Measurements from ENCODE around the gene SMC6.

SMC6 gene

GRCh38 chr2:17616405-17616804, 137.2 kb downstream of the SMC6 start:
- no peaks in the 10 kb centered on the region for H3K9me3 ChIP-seq (ENCODE audit: insufficient read depth, low read length, severe bottlenecking)
- no peak overlapping the region for H3K4me2 ChIP-seq (ENCODE audit: insufficient read depth, low read length)
- no peaks in the 10 kb centered on the region for H3K36me3 ChIP-seq (ENCODE audit: insufficient read depth, low read length)
- no peaks in the 10 kb centered on the region for H4K20me1 ChIP-seq (ENCODE audit: insufficient read depth, low read length)
- H3K79me2 ChIP-seq (ENCODE audit: insufficient read depth, low read length): no peaks in the 10 kb centered on the region
- ATAC-seq (ENCODE audit: insufficient read depth, low read depth) (no peak), DNase-seq (no peak)
- no peaks in the 10 kb centered on the region for H3K27me3 ChIP-seq (ENCODE audit: insufficient read depth, low read length, poor library complexity)
- no peak overlapping the region for H3K4me3 ChIP-seq (ENCODE audit: low read depth in 1 of 2, low read length in 2 of 2)
- H2AFZ ChIP-seq (ENCODE audit: low read depth, low read length): no peak overlapping the region
- no peak overlapping the region for H3K27ac ChIP-seq (ENCODE audit: low read length)
- H3K4me1 ChIP-seq (ENCODE audit: insufficient read depth, low read length): no peaks in the 10 kb centered on the region
- H3K9ac ChIP-seq (ENCODE audit: low read depth, low read length): no peak overlapping the region
- TF ChIP-seq EZH2 (IDR thresholded peaks at IDR 0.05; ENCODE audit: borderline replicate concordance, low read depth, low read length, severe bottlenecking) (no peak), CTCF (IDR thresholded peaks at IDR 0.05; ENCODE audit: borderline replicate concordance, extremely low read depth, low read length, poor library complexity, severe bottlenecking) (no peak)

- Histone ChIP-seq H3K4me2 (ENCODE audit: insufficient read depth, low read length) (no peak overlapping the region), H2AFZ (ENCODE audit: low read depth, low read length) (no peak overlapping the region)
Measured at GRCh38 chr2:17615728-17616351, 137.8 kb downstream of the SMC6 start.

GRCh38 chr2:17615147-17615546, 138.5 kb downstream of the SMC6 start:
- DNase-seq: no peak
- no peak overlapping the region for H3K27ac ChIP-seq (ENCODE audit: low read length)

More at GRCh38 chr2:17615728-17616351, 137.8 kb downstream of the SMC6 start:
- Histone ChIP-seq H3K79me2 (ENCODE audit: insufficient read depth, low read length) (no peaks in the 10 kb centered on the region), H3K36me3 (ENCODE audit: insufficient read depth, low read length) (no peaks in the 10 kb centered on the region), H3K9me3 (ENCODE audit: insufficient read depth, low read length, severe bottlenecking) (no peaks in the 10 kb centered on the region), H3K27ac (ENCODE audit: low read length) (no peak overlapping the region), H4K20me1 (ENCODE audit: insufficient read depth, low read length) (no peaks in the 10 kb centered on the region), H3K4me3 (ENCODE audit: low read depth in 1 of 2, low read length in 2 of 2) (no peak overlapping the region), H3K9ac (ENCODE audit: low read depth, low read length) (no peak overlapping the region), H3K4me1 (ENCODE audit: insufficient read depth, low read length) (no peaks in the 10 kb centered on the region), H3K27me3 (ENCODE audit: insufficient read depth, low read length, poor library complexity) (no peaks in the 10 kb centered on the region)
- TF ChIP-seq CTCF (IDR thresholded peaks at IDR 0.05; ENCODE audit: borderline replicate concordance, extremely low read depth, low read length, poor library complexity, severe bottlenecking): no peak
- ATAC-seq (ENCODE audit: insufficient read depth, low read depth) (no peak), DNase-seq (no peak)

More at GRCh38 chr2:17615147-17615546, 138.5 kb downstream of the SMC6 start:
- no peak overlapping the region for H2AFZ ChIP-seq (ENCODE audit: low read depth, low read length)
- ATAC-seq (ENCODE audit: insufficient read depth, low read depth): no peak
- H3K9me3 ChIP-seq (ENCODE audit: insufficient read depth, low read length, severe bottlenecking): no peaks in the 10 kb centered on the region
- no peaks in the 10 kb centered on the region for H3K27me3 ChIP-seq (ENCODE audit: insufficient read depth, low read length, poor library complexity)
- H3K4me1 ChIP-seq (ENCODE audit: insufficient read depth, low read length): no peaks in the 10 kb centered on the region
- no peak overlapping the region for H3K9ac ChIP-seq (ENCODE audit: low read depth, low read length)
- TF ChIP-seq EZH2 (IDR thresholded peaks at IDR 0.05; ENCODE audit: borderline replicate concordance, low read depth, low read length, severe bottlenecking) (no peak), CTCF (IDR thresholded peaks at IDR 0.05; ENCODE audit: borderline replicate concordance, extremely low read depth, low read length, poor library complexity, severe bottlenecking) (no peak)
- H3K79me2 ChIP-seq (ENCODE audit: insufficient read depth, low read length): no peaks in the 10 kb centered on the region
- no peaks in the 10 kb centered on the region for H4K20me1 ChIP-seq (ENCODE audit: insufficient read depth, low read length)
- H3K4me2 ChIP-seq (ENCODE audit: insufficient read depth, low read length): no peak overlapping the region
- H3K36me3 ChIP-seq (ENCODE audit: insufficient read depth, low read length): no peaks in the 10 kb centered on the region
- H3K4me3 ChIP-seq (ENCODE audit: low read depth in 1 of 2, low read length in 2 of 2): no peak overlapping the region
